ENCODE measurements around the gene SNX25.
"Not testable (repeated sequence)": the region's sequence is repeated elsewhere in the genome, so short reads cannot be mapped to it uniquely, and the experiment has no call there.

Gene SNX25

GRCh38 chr4:185235119-185235842 lies 25.9 kb downstream of the SNX25 start:
- DNase-seq (ENCODE audit: low read depth): no peak

- no peak for DNase-seq (ENCODE audit: low read depth)
Observed at GRCh38 chr4:185235843-185236503, 26.6 kb downstream of the SNX25 start.

- no peak for DNase-seq (ENCODE audit: low read depth)
Observed at GRCh38 chr4:185237175-185237574, 27.8 kb downstream of the SNX25 start.

- DNase-seq (ENCODE audit: low read depth): peak; percentile 75
Observed at GRCh38 chr4:185238215-185238681, 28.9 kb downstream of the SNX25 start.

GRCh38 chr4:185238750-185239149 lies 29.4 kb downstream of the SNX25 start:
- no peak for DNase-seq (ENCODE audit: low read depth)

- DNase-seq (ENCODE audit: low read depth): not testable (repeated sequence)
Observed at GRCh38 chr4:185240486-185240885, 31.1 kb downstream of the SNX25 start.

- DNase-seq (ENCODE audit: low read depth): no peak
Observed at GRCh38 chr4:185242749-185243533, 33.5 kb downstream of the SNX25 start.

- DNase-seq (ENCODE audit: low read depth): no peak
Observed at GRCh38 chr4:185243879-185244278, 34.5 kb downstream of the SNX25 start.

- no peak for DNase-seq (ENCODE audit: low read depth)
Observed at GRCh38 chr4:185244763-185245162, 35.4 kb downstream of the SNX25 start.

- DNase-seq (ENCODE audit: low read depth): no peak
Observed at GRCh38 chr4:185246453-185246852, 37.1 kb downstream of the SNX25 start.

- no peak for DNase-seq (ENCODE audit: low read depth)
Observed at GRCh38 chr4:185247151-185247550, 37.8 kb downstream of the SNX25 start.

- DNase-seq (ENCODE audit: low read depth): no peak
Observed at GRCh38 chr4:185248393-185249039, 39.1 kb downstream of the SNX25 start.

- no peak for DNase-seq (ENCODE audit: low read depth)
Observed at GRCh38 chr4:185249105-185249504, 39.7 kb downstream of the SNX25 start.

GRCh38 chr4:185254434-185254833 lies 45.0 kb downstream of the SNX25 start:
- no peak for DNase-seq (ENCODE audit: low read depth)

- DNase-seq (ENCODE audit: low read depth): no peak
Observed at GRCh38 chr4:185255868-185256267, 46.5 kb downstream of the SNX25 start.

- peak; percentile 87 for DNase-seq (ENCODE audit: low read depth)
Observed at GRCh38 chr4:185256446-185256845, 47.0 kb downstream of the SNX25 start.

- no peak for DNase-seq (ENCODE audit: low read depth)
Observed at GRCh38 chr4:185257086-185257485, 47.7 kb downstream of the SNX25 start.

- no peak for DNase-seq (ENCODE audit: low read depth)
Observed at GRCh38 chr4:185257694-185258093, 48.3 kb downstream of the SNX25 start.

GRCh38 chr4:185258741-185259140 lies 49.3 kb downstream of the SNX25 start:
- peak; percentile 78 for DNase-seq (ENCODE audit: low read depth)

GRCh38 chr4:185259719-185260118 lies 50.3 kb downstream of the SNX25 start:
- no peak for DNase-seq (ENCODE audit: low read depth)

- DNase-seq (ENCODE audit: low read depth): no peak
Observed at GRCh38 chr4:185261946-185262345, 52.5 kb downstream of the SNX25 start.

- no peak for DNase-seq (ENCODE audit: low read depth)
Observed at GRCh38 chr4:185263419-185263818, 54.0 kb downstream of the SNX25 start.

Measured in ELR (cell line).